Fibroblast of the aortic adventitia (primary cell): ENCODE measurements around the gene ZNF74. TPM values are rescaled to one million over a fixed set of nuclear protein-coding genes. Genes with fewer than 3 reads are reported as not detected.

Experiments
- DNase-seq: peaks from one replicate; pipeline ENCODE4 v3.0.0-alpha.2; 2010; ENCODE audit warnings: low read depth
- H3K4me3 ChIP-seq: 2 replicates; pipeline ENCODE4 v1.5.1; 2011; ENCODE audit warnings: low read depth, mild to moderate bottlenecking, control low read depth, low read length, moderate library complexity
- CTCF ChIP-seq: IDR thresholded peaks from 2 replicates; pipeline ENCODE4 v1.5.1; 2011; ENCODE audit warnings: mild to moderate bottlenecking, low read length, control low read depth, inconsistent platforms; ENCODE audit not compliant: insufficient read depth
- total RNA-seq: library from RNA; depleted of rRNA; stranded (reverse); fragments of >200 nt; gene quantifications from 2 replicates; pipeline ENCODE4 v1.2.3, GENCODE V29; 2012; ENCODE audit warnings: low replicate concordance

The ZNF74 gene
- total RNA-seq, 1 donor = 5.8 TPM

- no peak for DNase-seq
- TF ChIP-seq CTCF = no peak
- H3K4me3 ChIP-seq = no peak overlapping the region
Observed at GRCh38 chr22:20433686-20434241, 39.8 kb downstream of the ZNF74 start.

GRCh38 chr22:20434264-20434751 lies 40.4 kb downstream of the ZNF74 start:
- no peak for DNase-seq
- H3K4me3 ChIP-seq = no peak overlapping the region
- no peak for TF ChIP-seq CTCF

- no peak for TF ChIP-seq CTCF
- DNase-seq = no peak
- H3K4me3 ChIP-seq = no peak overlapping the region
Observed at GRCh38 chr22:20434773-20435172, 40.8 kb downstream of the ZNF74 start.

GRCh38 chr22:20435436-20436306 lies 41.7 kb downstream of the ZNF74 start:
- H3K4me3 ChIP-seq = peak overlapping the region; percentile 91
- no peak for TF ChIP-seq CTCF
- no peak for DNase-seq

- DNase-seq = peak; percentile 27
- TF ChIP-seq CTCF = no peak
- peak overlapping the region; percentile 91 for H3K4me3 ChIP-seq
Observed at GRCh38 chr22:20436307-20436767, 42.4 kb downstream of the ZNF74 start.

GRCh38 chr22:20436768-20437612 lies 43.0 kb downstream of the ZNF74 start:
- peak; percentile 34 for DNase-seq
- TF ChIP-seq CTCF = no peak
- H3K4me3 ChIP-seq = peak overlapping the region; percentile 91
